LNCAP (cell line): Measurements from ENCODE around the gene IGF1.

ENCODE experiments used
- CTCF ChIP-seq: fragments of 450-650 bp; IDR thresholded peaks from 2 replicates; pipeline ENCODE4 v1.5.1; 2017; ENCODE audit warnings: mild to moderate bottlenecking

The IGF1 gene

GRCh38 chr12:102496591-102496990, 16.2 kb upstream of the IGF1 start:
- no peak for TF ChIP-seq CTCF

GRCh38 chr12:102487226-102487625, 6.9 kb upstream of the IGF1 start:
- no peak for TF ChIP-seq CTCF

GRCh38 chr12:102486153-102486552, 5.8 kb upstream of the IGF1 start:
- TF ChIP-seq CTCF = no peak

- peak; percentile 94 for TF ChIP-seq CTCF
These were observed 4.1 kb upstream of the IGF1 start for GRCh38 chr12:102484428-102484958.

GRCh38 chr12:102484017-102484416, 3.7 kb upstream of the IGF1 start:
- no peak for TF ChIP-seq CTCF

GRCh38 chr12:102483466-102483865, 3.1 kb upstream of the IGF1 start:
- no peak for TF ChIP-seq CTCF

GRCh38 chr12:102481705-102482425, 1.5 kb upstream of the IGF1 start:
- TF ChIP-seq CTCF = no peak

- TF ChIP-seq CTCF = no peak
These were observed 424 bp downstream of the IGF1 start for GRCh38 chr12:102479939-102480338.
